Stimulated activated CD4-positive, alpha-beta T cell treated with anti-CD3 and anti-CD28 coated beads, Interleukin-12 subunit alpha, Interleukin-12 subunit beta, amount 100 ng/mL, for 48 hours (primary cell): Measurements from ENCODE around the gene SLC11A1.

Experiments
- DNase-seq, 3 donors: peaks; one replicate each; pipeline ENCODE4 v3.0.0-alpha.2; 2020; ENCODE audit warnings: low read depth in 2 of 3, low spot score in 1 of 3

Gene SLC11A1

DNA sequence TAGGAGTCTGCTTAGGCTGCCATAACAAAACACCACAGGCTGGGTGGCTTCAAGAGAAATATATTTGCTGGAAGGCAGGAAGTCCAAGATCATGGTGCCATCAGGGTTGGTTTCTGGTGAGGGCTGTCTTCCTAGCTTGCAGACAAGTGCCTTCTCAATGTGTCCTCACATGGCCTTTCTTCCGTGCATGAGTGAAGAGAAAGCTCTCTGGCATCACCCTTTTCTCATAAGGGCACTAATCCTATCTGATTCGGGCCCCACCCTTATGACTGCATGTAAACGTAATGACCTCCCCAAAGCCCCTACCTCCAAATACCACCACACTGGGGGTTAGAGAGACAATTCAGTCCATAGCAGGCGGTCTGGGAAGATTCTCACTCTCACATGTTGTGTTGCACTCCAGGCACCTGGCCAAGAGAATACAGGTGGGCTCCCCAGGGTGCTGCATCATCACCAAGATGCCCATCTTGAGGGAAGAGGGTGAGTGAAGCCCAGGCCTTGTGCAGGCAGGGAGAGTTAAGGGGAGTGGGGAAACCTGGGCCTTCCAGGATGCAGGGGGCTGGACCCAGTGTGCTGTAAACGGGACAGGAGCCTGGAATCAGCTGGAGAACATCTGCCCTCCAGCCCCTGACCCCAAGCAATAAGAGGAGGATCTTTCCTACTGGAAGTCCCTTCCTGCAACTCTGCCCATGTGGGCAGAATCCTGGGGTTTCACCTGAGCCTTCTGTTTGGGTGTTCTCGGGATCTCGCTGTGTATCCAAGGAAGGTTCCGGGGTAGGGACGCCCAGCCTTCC, 15.3 kb upstream of the SLC11A1 start:
- DNase-seq, result no peak

DNA sequence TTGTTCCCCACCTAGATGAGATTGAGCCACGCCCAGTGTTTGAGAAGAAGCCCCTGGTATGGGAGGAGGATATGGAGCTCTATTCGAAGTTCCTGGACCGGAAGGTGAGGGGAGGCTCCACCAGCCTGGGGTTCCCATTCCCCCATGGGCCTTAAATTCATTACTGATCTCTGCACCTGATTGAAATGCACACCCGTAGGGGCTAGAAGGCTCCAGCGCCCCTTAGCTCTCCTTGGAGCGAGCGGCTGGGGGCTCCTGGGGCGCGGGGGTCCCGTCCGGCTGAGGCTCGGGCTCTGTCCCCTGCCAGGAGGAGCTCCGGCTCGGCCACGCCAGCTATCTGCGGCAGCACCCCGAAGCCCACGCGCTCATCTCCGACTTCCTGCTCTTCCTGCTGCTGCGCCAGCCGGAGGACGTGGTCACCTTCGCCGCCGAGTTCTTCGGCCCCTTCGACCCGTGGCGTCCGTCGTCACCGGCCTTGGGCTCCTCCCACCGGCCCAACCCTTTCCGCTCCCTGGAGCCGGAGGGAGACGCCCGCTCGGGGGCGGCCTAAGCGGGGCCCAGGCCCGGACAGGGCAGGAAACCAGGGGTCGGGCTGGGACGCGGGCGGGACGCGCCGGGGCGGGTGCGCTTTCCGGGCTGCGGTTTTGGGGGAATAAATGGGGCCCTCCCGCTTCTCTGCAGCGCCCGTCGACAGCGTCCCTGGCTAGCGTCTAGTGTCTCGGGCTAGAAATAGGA, 14.5 kb upstream of the SLC11A1 start:
- DNase-seq, result peak; percentile 32 to 60 (median 38)

DNA sequence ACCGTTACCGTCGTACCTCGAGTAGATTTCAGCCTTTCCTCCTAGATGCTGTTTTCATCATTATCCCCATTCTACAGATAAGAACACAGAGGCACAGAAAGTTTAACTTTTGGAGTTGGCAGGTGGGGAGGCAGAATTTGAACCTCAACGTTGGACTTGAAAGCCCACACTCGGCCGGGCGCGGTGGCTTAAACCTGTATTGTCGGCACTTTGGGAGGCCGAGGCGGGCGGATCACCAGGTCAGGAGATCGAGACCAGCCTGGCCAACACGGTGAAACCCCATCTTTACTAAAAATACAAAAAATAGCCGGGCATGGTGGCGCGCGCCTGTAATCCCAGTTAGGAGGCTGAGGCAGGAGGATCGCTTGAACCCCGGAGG, 13.9 kb upstream of the SLC11A1 start:
- no peak for DNase-seq

DNA sequence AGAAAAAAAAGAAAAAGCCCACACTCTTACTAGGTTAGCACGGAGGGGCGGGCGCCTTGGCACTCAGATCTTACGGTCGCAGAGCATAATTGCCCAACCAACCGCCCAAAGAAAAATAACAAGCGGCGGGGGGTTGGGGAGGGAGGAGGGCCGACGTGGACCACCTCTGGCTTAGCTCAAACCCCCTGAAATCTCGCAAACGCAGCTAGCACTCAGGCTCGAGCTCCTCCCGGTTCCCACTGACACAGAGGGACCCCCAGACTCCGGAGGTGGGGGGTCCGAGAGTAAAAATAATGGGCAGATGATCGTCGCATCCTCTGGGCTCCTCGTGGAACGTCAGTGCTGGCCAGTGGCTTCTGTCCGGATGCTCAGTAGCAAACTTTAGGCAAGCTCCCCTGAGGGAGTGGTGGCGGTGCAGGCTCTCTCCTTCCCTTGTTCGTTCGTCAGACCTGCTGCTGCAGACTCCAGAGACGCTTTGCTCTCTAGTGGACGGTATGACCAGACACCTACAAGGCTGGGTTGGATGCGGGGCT, 13.4 kb upstream of the SLC11A1 start:
- DNase-seq, result no peak

DNA sequence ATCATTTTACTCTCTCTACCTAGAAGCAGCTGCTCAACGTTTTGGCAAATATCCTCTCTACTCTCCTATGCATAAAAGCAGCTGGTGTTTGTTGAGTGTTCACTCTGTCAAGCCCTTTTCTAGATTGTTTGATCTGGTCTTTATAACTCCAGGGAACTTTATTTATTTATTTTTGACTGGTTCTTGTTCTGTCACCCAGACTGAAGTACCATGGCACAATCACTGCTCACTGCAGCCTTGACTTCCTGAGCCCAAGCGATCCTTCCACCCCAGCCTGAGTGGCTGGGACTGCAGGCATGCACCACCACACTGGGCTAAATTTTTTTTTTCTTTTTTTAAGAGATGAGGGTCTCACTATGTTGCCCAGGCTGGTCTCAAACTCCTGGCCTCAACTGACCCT, 12.7 kb upstream of the SLC11A1 start:
- DNase-seq, result no peak

DNA sequence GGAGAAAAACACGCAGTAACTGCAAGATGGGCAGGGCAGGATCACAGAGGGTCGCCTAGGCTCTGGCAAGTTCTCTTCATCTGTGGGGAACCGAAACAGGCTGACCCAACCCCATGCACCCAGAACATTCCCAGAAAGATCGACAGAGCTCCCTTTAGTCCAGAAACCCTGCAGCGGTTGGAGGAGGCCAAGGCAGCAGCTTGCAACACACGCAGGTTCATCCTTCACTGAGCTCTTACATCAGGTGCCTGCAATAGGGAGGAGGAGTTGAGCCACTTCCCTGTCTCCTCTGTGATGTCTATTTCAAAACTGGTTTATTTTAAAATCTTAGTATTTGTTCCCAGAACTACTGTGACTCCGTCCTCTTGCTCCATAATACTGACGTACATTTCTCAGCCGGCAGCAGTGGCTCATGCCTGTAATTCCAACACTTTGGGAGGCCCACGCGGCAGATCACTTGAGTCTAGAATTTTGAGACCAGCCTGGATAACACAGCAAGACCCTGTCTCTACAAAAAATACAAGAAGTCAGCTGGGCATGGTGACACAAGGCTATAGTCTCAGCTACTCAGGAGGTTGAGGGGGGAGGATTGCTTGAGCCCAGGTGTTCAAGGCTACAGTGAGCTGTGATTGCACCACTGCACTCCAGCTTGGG, 11.5 kb upstream of the SLC11A1 start:
- no peak for DNase-seq

DNA sequence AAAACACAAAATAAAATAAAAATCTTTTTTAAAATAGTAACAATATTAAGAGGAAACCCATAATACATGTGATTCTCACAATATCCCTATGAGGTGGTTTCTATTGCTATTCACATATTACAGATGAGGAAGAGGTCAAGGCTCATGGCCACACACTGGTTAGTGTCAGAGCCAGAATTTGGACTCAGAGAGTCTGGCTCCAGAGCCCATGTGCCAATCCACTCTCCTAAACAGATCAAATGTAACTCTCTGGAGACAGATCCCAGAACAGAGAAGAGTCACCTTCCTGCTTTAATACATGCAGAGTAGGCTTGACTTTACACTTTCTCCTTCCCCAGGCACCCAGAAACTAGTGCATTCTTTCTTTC, 10.1 kb upstream of the SLC11A1 start:
- no peak for DNase-seq

DNA sequence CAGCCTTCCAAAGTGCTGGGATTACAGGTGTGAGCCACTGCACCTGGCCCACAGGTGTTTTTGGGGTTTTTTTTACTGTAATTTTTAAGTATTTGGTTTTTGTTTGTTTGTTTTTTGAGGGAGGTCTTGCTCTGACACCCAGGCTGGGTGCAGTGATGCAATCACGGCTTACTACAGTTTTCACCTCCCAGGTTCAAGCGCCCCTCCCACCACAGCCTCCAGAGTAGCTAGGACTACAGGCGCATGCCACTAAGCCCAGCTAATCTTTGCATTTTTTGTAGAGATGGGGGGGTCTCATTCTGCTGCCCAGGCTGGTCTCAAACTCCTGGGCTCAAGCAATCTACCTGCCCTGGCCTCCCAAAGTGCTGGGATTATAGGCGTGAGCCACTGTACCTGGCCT, 7.3 kb upstream of the SLC11A1 start:
- no peak for DNase-seq

DNA sequence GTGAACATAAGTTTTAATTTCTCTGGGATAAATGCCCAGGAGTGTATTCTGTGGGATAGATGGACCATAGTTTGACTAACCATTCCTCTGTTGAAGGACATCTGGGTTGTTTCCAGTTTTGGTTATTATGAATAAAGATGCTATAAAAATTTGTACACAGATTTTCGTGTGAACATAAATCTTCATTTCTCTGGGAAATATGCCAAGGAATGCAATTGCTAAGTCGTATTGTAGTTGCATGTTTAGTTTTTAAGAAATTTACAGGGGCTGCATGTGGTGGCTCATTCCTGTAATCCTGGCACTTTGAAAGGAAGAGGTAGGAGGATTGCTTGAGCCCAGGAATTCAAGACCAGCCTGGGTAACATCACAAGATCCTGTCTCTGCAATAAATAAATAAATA, 6.9 kb upstream of the SLC11A1 start:
- no peak for DNase-seq

DNA sequence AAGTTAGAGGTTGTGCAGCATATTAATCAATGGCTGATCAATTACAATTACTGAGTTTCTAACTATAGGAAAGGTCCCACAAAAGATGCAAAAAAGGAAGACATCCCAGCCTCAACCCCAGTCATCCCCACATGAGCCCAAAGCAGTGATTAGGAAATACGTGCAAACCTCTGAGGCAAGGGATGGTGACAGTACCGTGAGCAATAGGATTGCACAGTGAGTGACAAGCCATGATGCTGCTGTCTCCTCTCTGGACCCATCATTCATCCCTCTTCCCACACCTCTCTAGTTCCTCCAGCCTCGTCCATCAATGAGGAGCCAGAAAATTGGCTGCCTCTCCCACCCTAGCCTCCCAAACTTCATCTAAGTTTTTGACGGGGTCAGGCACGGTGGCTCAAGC, 4.0 kb upstream of the SLC11A1 start:
- no peak for DNase-seq

DNA sequence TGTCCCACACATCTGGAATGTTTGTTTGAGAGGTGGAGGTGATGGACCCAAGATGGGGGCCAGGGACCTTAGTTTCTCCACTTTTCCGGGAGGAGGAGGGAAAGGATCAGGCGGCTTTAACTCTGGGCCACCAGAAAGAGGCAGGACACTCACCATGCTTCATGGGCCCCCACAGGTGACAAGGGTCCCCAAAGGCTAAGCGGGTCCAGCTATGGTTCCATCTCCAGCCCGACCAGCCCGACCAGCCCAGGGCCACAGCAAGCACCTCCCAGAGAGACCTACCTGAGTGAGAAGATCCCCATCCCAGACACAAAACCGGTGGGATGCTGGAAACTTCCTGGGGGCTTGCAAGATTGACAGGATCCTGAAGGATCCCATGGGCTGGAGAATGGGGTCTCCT, 712 bp downstream of the SLC11A1 start:
- DNase-seq, result no peak

DNA sequence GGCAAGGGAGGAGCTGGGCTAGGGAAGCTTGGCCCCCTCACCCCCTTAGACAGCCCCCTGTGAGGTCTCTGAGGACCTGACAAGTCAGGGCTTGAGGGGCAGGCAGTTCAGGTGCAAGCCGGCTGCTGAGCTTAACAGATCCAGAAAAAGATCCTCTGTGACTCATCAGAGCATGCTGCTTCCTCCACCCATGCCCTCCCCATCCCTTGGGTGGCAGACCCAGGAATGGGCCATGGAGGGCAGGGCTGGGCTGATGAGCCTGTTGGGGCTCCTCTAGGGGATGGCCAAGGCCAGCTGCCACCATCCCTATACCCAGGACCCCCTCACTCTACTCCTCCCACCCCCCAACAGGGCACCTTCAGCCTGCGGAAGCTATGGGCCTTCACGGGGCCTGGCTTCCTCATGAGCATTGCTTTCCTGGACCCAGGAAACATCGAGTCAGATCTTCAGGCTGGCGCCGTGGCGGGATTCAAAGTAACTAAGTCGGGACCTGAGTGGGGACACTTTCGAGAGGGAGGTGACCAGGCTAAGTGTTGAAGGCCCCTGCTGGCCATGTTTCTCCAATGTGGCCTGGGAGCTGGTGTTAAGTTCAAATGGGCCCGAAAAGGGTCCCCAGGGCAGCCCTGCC, 1.9 kb downstream of the SLC11A1 start:
- DNase-seq, result no peak

DNA sequence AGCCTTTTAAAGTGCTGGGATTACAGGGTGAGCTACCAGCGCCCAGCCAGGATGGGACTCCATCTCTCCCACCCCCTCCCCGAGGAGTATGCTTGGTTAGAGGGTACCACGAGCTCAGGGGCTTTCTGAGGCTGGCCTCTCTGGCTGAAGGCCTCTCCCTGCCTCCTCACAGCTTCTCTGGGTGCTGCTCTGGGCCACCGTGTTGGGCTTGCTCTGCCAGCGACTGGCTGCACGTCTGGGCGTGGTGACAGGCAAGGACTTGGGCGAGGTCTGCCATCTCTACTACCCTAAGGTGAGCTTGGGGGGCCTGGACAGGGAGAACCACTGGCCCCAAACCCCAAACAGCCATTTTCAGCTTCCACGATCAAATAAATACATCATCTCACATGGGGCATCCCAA, 2.9 kb downstream of the SLC11A1 start:
- no peak for DNase-seq

DNA sequence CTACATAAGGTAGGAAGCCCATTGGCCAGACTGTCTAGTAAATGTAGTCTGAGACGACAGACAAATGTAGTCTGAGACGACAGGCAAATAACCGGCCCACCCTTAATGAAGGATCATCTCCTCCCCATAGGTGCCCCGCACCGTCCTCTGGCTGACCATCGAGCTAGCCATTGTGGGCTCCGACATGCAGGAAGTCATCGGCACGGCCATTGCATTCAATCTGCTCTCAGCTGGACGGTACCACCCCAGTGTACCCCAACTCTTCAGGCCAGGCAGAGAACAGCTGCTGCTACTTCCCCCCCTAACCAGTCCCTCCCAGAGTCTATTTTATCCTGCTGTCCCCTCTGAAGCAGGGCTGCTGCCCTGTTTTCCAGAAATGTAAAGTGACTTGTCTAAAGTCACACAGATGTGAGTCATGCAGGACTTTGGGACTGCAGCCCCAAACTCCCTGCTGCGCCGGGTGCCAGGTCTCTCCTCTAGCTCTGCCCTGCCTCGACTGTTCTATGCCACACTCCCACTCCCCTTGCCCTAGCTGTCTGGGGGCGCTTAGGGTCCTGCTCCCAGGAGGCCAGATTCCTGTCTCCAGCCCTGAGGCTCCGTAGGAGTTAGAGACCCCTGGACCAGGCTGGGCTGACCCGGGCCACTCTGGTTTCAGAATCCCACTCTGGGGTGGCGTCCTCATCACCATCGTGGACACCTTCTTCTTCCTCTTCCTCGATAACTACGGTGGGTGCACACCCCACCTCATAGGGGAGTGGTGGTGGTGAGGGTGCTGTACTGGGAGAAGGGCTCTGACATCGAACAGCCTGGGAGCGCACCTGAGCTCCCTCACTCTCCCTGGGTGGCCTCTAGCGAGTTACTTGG, 4.7 kb downstream of the SLC11A1 start:
- no peak for DNase-seq

DNA sequence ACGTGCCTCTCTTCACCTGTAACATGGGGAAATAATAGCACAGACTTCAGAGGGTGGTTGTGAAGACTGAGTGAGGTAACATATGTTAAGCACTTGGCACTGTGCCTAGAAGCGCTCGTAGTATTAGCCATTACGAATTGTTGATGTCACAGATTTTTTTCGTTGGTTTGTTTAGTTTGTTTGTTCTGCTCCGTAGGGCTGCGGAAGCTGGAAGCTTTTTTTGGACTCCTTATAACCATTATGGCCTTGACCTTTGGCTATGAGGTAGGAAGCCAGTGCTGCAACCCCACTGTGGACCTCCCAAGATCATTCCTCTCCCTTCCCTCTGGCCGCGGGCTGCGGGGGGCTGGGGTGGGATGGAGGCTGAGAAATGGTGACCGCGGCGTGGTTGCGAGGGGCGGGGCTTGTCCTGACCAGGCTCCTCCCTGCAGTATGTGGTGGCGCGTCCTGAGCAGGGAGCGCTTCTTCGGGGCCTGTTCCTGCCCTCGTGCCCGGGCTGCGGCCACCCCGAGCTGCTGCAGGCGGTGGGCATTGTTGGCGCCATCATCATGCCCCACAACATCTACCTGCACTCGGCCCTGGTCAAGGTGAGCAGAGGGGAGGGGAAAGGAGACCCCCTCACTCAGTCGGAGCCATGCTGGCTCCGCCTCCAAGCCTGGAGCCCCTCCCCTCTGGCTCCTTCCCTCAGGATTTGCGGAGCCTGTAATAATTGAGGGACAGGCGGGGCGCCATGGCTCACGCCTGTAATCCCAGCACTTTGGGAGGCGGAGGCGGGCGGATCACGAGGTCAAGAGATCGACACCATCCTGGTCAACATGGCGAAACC, 5.5 kb downstream of the SLC11A1 start:
- no peak for DNase-seq

DNA sequence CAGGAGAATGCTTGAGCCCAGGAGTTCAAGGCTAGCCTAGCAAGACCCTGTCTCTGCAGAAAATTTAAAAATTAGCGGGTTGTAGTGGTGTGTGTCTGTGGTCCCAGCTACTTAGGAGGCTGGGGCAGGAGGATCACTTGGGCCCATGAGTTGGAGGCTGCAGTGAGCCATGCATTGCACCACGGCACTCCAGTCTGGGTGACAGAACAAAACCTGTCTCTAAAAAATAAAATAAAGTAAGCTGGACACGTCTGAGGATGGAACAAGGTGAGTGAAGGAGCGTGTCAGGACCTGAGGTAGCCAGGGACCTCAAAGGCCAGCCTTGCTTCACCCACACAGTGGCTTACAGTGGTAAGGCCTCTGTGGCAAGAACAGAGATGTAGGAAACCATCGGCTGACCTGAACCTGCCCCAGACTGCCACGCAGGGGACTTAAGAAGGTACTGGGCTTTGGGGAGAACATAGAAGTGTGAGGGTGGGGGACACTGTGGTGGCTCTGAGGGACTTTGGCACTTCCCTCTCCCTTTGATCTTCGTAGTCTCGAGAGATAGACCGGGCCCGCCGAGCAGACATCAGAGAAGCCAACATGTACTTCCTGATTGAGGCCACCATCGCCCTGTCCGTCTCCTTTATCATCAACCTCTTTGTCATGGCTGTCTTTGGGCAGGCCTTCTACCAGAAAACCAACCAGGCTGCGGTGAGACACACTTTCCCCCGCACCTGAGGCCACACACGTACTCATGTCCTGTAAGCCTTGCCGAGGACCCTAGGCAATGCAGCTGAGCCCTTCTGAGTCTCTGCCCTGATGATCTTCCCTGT, 7.5 kb downstream of the SLC11A1 start:
- no peak for DNase-seq

DNA sequence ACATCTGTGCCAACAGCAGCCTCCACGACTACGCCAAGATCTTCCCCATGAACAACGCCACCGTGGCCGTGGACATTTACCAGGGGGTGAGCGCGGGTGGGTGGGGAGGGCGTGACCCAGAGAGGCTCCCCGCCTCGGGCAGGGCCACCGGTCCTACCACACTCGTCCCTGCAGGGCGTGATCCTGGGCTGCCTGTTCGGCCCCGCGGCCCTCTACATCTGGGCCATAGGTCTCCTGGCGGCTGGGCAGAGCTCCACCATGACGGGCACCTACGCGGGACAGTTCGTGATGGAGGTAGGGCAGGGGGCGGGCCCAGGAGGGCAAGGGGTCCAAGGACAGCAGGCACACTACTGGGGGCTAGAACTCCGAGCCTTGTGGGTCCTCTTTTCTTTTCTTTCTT, 9.1 kb downstream of the SLC11A1 start:
- no peak for DNase-seq

DNA sequence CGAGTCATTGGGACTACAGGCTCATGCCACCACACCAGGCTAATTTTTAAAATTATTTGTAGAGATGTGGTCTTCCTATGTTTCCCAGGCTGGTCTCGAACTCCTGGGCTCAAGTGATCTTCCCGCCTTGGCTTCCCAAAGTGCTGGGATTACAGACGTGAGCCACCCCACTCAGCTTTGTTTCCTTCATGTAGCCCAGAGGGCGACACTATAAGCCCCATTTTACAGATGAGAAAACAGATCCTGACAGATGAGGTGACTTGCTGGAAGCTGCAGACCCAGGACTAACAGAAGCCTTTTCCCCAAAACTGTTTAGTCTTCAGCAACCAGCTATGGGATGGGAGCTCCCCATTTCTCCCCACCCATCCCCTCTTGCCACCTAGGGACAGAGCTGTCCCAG, 10.4 kb downstream of the SLC11A1 start:
- no peak for DNase-seq

DNA sequence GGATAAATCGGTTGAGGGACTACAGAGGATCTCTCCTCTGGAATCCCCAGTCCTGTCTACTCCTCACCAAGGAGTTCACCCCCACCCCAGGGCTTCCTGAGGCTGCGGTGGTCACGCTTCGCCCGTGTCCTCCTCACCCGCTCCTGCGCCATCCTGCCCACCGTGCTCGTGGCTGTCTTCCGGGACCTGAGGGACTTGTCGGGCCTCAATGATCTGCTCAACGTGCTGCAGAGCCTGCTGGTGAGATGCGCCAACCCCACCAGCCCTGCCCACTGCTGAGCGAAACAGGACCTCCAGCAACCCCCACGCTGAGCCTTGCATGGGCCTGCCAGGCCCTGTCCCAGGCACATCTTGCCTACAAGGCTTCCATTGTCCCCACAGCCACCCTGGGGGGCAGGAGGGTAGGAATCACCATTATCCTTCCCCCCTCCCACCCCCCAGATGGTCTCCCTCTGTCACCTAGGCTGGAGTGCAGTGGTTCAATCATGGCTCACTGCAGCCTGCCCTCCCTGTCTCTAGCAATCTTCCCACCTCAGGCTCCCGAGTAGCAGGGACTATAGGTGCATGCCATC, 10.9 kb downstream of the SLC11A1 start:
- DNase-seq, result no peak
